Measurements from ENCODE around the gene ASB3.
A peak's percentile ranks its signal among the peaks of the same experiment; 100 is the strongest.
"Not testable (repeated sequence)": the region's sequence is repeated elsewhere in the genome, so short reads cannot be mapped to it uniquely, and the experiment has no call there.

Gene ASB3

GRCh38 chr2:53826030-53826410 is 39.3 kb upstream of the ASB3 start:
- DNase-seq (ENCODE audit: insufficient read length, low spot score) (no peak), FAIRE-seq (no peak)
- no peak for TF ChIP-seq CTCF (IDR thresholded peaks at IDR 0.05; ENCODE audit: insufficient read depth, missing control alignments)

- TF ChIP-seq CTCF (IDR thresholded peaks at IDR 0.05; ENCODE audit: insufficient read depth, missing control alignments) = peak; percentile 26
- not testable (repeated sequence) for FAIRE-seq; DNase-seq (ENCODE audit: insufficient read length, low spot score)
These were observed 36.9 kb upstream of the ASB3 start for GRCh38 chr2:53823639-53824038.

- DNase-seq (ENCODE audit: insufficient read length, low spot score) (no peak), FAIRE-seq (no peak)
- no peak for TF ChIP-seq CTCF (IDR thresholded peaks at IDR 0.05; ENCODE audit: insufficient read depth, missing control alignments)
These were observed 35.1 kb upstream of the ASB3 start for GRCh38 chr2:53821810-53822209.

- DNase-seq (ENCODE audit: insufficient read length, low spot score) (no peak), FAIRE-seq (no peak)
- TF ChIP-seq CTCF (IDR thresholded peaks at IDR 0.05; ENCODE audit: insufficient read depth, missing control alignments) = no peak
These were observed 34.0 kb upstream of the ASB3 start for GRCh38 chr2:53820711-53821110.

GRCh38 chr2:53820048-53820447 is 33.3 kb upstream of the ASB3 start:
- DNase-seq (ENCODE audit: insufficient read length, low spot score) = no peak
- no peak for TF ChIP-seq CTCF (IDR thresholded peaks at IDR 0.05; ENCODE audit: insufficient read depth, missing control alignments)
- FAIRE-seq = no peak

GRCh38 chr2:53819634-53820033 is 32.9 kb upstream of the ASB3 start:
- DNase-seq (ENCODE audit: insufficient read length, low spot score) (no peak), FAIRE-seq (no peak)
- TF ChIP-seq CTCF (IDR thresholded peaks at IDR 0.05; ENCODE audit: insufficient read depth, missing control alignments) = no peak

GRCh38 chr2:53818854-53819435 is 32.2 kb upstream of the ASB3 start:
- DNase-seq (ENCODE audit: insufficient read length, low spot score) (no peak), FAIRE-seq (no peak)
- TF ChIP-seq CTCF (IDR thresholded peaks at IDR 0.05; ENCODE audit: insufficient read depth, missing control alignments) = no peak

Measured in D721Med (cell line).